K562 (cell line): ENCODE results near the gene CITED2. TPM values are rescaled to one million over a fixed set of nuclear protein-coding genes. Genes with fewer than 3 reads are reported as not detected.

Experiments
- ATAC-seq: fragments of 200-7000 bp; cut with Tn5 transposase; 3 replicates; pipeline ENCODE4 v1.9.1; 2020; ENCODE audit warnings: moderate library complexity
- BruUV-seq: library from RNA; stranded (reverse); fragments of 400-500 nt; replicated peaks from 2 replicates; lab custom pipeline; 2021; lab: Mats Ljungman, UMichigan
- CTCF ChIA-PET: fragments of 300-600 bp; formaldehyde crosslinking; extraction: SDS; loops from one replicate; lab custom pipeline; 2021; ENCODE audit warnings: low intra/inter-chr PET ratio; lab: Yijun Ruan, JAX
- POLR2A ChIA-PET: fragments of 300-600, 350-650 bp; sonication (Branson Sonifier 250); formaldehyde crosslinking; extraction: SDS; loops from one replicate; lab custom pipeline; 2021; ENCODE audit warnings: antibody characterized with exemption, inconsistent platforms; lab: Yijun Ruan, JAX
- DNase-seq, 4 experiments: peaks; one replicate each; pipeline versions ENCODE4 v3.0.0 to v3.0.0-alpha.2; 2011 to 2018; ENCODE audit warnings: low spot score in 3 of 4, mixed read lengths in 3 of 4; ENCODE audit errors: extremely low read depth in 1 of 4
- FAIRE-seq: peaks from 2 replicates; lab custom pipeline; 2011; peaks lifted over from hg19 to GRCh38; lab: Jason Lieb, UNC
- H2AFZ ChIP-seq: 2 replicates; pipeline ENCODE4 v1.6.0; 2011; ENCODE audit warnings: low read depth, low read length, control low read depth, inconsistent platforms
- H3K27ac ChIP-seq: fragments of 200-600 bp; 3 replicates; pipeline ENCODE4 v1.8.0; 2011; ENCODE audit warnings: low read depth, mild to moderate bottlenecking, control low read depth, inconsistent platforms, low read length, moderate library complexity, mixed read lengths; ENCODE audit errors: extremely low read depth
- H3K27me3 ChIP-seq, 2 experiments: fragments of 300-600 bp in 1 of 2; 2 replicates in 1 of 2; 3 replicates in 1 of 2; pipeline versions ENCODE4 v1.6.0 to v1.8.0; 2011; ENCODE audit warnings: inconsistent platforms in 2 of 2, low read length in 2 of 2, mild to moderate bottlenecking in 1 of 2, mixed read lengths in 1 of 2, moderate library complexity in 1 of 2; ENCODE audit not compliant: control insufficient read depth in 2 of 2, insufficient read depth in 2 of 2
- H3K36me3 ChIP-seq: fragments of 300-600 bp; 3 replicates; pipeline ENCODE4 v1.8.0; 2011; ENCODE audit warnings: mild to moderate bottlenecking, low read length, inconsistent platforms; ENCODE audit not compliant: control insufficient read depth, insufficient read depth
- H3K4me1 ChIP-seq, 2 experiments: fragments of 200-600 bp in 1 of 2; replicated peaks in 1 of 2; 2 replicates in 1 of 2; 3 replicates in 1 of 2; pipeline versions ENCODE4 v1.5.1 to v1.8.0; 2011; ENCODE audit warnings: inconsistent platforms in 2 of 2, low read length in 2 of 2, mild to moderate bottlenecking in 1 of 2, mixed read lengths in 1 of 2, moderate library complexity in 1 of 2; ENCODE audit not compliant: control insufficient read depth in 2 of 2, insufficient read depth in 2 of 2
- H3K4me2 ChIP-seq: 2 replicates; pipeline ENCODE4 v1.6.1; 2011; ENCODE audit warnings: low read length, control low read depth, inconsistent platforms, mixed read lengths; ENCODE audit not compliant: insufficient read depth
- H3K4me3 ChIP-seq: fragments of 200-600 bp; sonication (generic), shearing (Covaris generic); 2 replicates; pipeline ENCODE4 v1.5.1; 2016; ENCODE audit warnings: control low read depth, inconsistent platforms
- H3K79me2 ChIP-seq: fragments of 200-600 bp; 3 replicates; pipeline ENCODE4 v1.8.0; 2011; ENCODE audit warnings: low read length, inconsistent platforms; ENCODE audit not compliant: control insufficient read depth, insufficient read depth
- H3K9ac ChIP-seq, 2 experiments: 2 replicates each; pipeline versions ENCODE4 v1.6.0 to v1.6.1; 2011; ENCODE audit warnings: low read depth in 2 of 2, low read length in 2 of 2, control low read depth in 1 of 2, inconsistent platforms in 1 of 2, mild to moderate bottlenecking in 1 of 2, mixed read lengths in 1 of 2; ENCODE audit not compliant: insufficient read depth in 1 of 2
- H3K9me1 ChIP-seq: one replicate; pipeline ENCODE4 v1.6.0; 2011; ENCODE audit warnings: inconsistent platforms, mild to moderate bottlenecking, low read length, moderate library complexity; ENCODE audit not compliant: control insufficient read depth, insufficient read depth
- H3K9me3 ChIP-seq: replicated peaks from 2 replicates; pipeline ENCODE4 v1.5.1; 2011; ENCODE audit warnings: low read depth, low read length, inconsistent platforms; ENCODE audit not compliant: control insufficient read depth, insufficient read depth
- H4K20me1 ChIP-seq: replicated peaks from 2 replicates; pipeline ENCODE4 v1.6.1; 2011; ENCODE audit warnings: low read length, inconsistent platforms, mixed read lengths; ENCODE audit not compliant: control insufficient read depth, insufficient read depth
- FIP1L1 ChIP-seq: fragments of 200-400 bp; formaldehyde crosslinking; IDR thresholded peaks from 2 replicates; pipeline ENCODE4 v1.6.1; 2018; ENCODE audit warnings: mild to moderate bottlenecking, low read depth, low read length; ENCODE audit not compliant: poor library complexity, severe bottlenecking
- FOXJ2 ChIP-seq: fragments of 200-800 bp; sonication (Bioruptor generic); IDR thresholded peaks from 2 replicates; pipeline ENCODE4 v1.6.1; 2016; ENCODE audit warnings: missing genetic modification characterization, missing compliant biosample characterization
- GTF2E2 ChIP-seq: fragments of 200-800 bp; sonication (Bioruptor generic); IDR thresholded peaks from 2 replicates; pipeline ENCODE4 v1.6.1; 2016; ENCODE audit warnings: missing genetic modification characterization, missing compliant biosample characterization
- POLR2G ChIP-seq: fragments of 200-400 bp; formaldehyde crosslinking; IDR thresholded peaks from 2 replicates; pipeline ENCODE4 v1.6.1; 2017; ENCODE audit warnings: low read depth, mild to moderate bottlenecking, antibody characterized with exemption, low read length, moderate library complexity
- PYGO2 ChIP-seq: fragments of 450-650 bp; IDR thresholded peaks from 2 replicates; pipeline ENCODE4 v1.6.1; 2016; ENCODE audit warnings: mild to moderate bottlenecking, missing genetic modification characterization, moderate library complexity, missing compliant biosample characterization
- REST ChIP-seq, 2 experiments: fragments of 450-650 bp; formaldehyde crosslinking in 1 of 2; IDR thresholded peaks; 2 replicates each; pipeline versions ENCODE4 v1.4.0 to v1.6.1; 2014 to 2020; ENCODE audit warnings: mild to moderate bottlenecking in 2 of 2, borderline replicate concordance in 1 of 2, low read depth in 1 of 2
- ZFP30 ChIP-seq: fragments of 250-450 bp; sonication (Bioruptor Pico); IDR thresholded peaks from 2 replicates; pipeline ENCODE4 v1.8.0; 2022; ENCODE audit warnings: moderate library complexity, mild to moderate bottlenecking, inconsistent platforms, borderline replicate concordance
- WGBS: fragments of 100-300 bp; shearing (Covaris generic); methylation state at CpG from one replicate; pipeline ENCODE4 v1.1.6; 2016; ENCODE audit warnings: low coverage, mixed read lengths; ENCODE audit not compliant: insufficient coverage; ENCODE audit errors: missing lambda C conversion rate; 5-methylcytosine and 5-hydroxymethylcytosine counted together
- in situ Hi-C: fragments of 300-500 bp; cut with MboI; formaldehyde crosslinking; loops from 4 replicates; pipeline ENCODE4 v1.15.0; 2018; ENCODE audit warnings: inconsistent platforms, mixed read lengths
- intact Hi-C: fragments of 100-400 bp; cut with micrococcal nuclease; formaldehyde crosslinking; loops from 2 replicates; pipeline ENCODE4 v1.14.2; 2022
- polyA plus RNA-seq, 8 experiments: library from polyadenylated mRNA; depleted of rRNA in 4 of 8; stranded (reverse) in 5 of 8; unstranded in 3 of 8; fragments of >200 nt; fragmentation: Nextera tagmentation in 2 of 8; fragmentation: Illumina TruSeq in 1 of 8; extraction: Ambion mirVana in 2 of 8; extraction: Trizol in 1 of 8; gene quantifications; 2 replicates each; pipeline versions ENCODE4 v1.2.1 to v1.2.3, GENCODE V29; 2011 to 2014; ENCODE audit warnings: inconsistent platforms in 1 of 8, missing spikeins in 1 of 8
- total RNA-seq, 7 experiments: library from RNA; depleted of rRNA in 6 of 7; stranded (reverse); fragments of >200 nt in 6 of 7; fragmentation: Illumina TruSeq in 2 of 7; extraction: Trizol in 2 of 7; gene quantifications; 2 replicates each; pipeline versions ENCODE4 v1.2.1 to v1.2.3, GENCODE V29; 2011 to 2021; ENCODE audit warnings: low replicate concordance in 1 of 7

CITED2 gene
- total and polyA plus RNA-seq, 9 of the 15 experiments (the other 6 are each of a cell fraction or from before 2014, with no cell fraction given), result 0.21 to 86.1 (median 17.5) TPM

- Histone ChIP-seq H3K4me1 (peaks cover 0 to 3% of the 10 kb centered on the region in 2 experiments; a peak in 1 of 5 replicates), H3K27ac (no peak overlapping the region), H3K9me1 (no peaks in the 10 kb centered on the region), H4K20me1 (no peaks in the 10 kb centered on the region), H3K27me3 (no peaks in the 10 kb centered on the region), H3K9ac (no peak overlapping the region), H3K4me2 (no peak overlapping the region), H3K36me3 (no peaks in the 10 kb centered on the region), H2AFZ (peak overlapping the region; percentile 14), H3K79me2 (no peaks in the 10 kb centered on the region), H3K9me3 (no peaks in the 10 kb centered on the region), H3K4me3 (no peak overlapping the region)
- peak; percentile 56 for ATAC-seq
- 56% methylated on average over 4 of the region's 4 CpGs for WGBS
- in situ Hi-C loops, result no loop called here
- intact Hi-C loops, result no loop called here
- no peak for DNase-seq
- BruUV-seq, result no TSS peak
- ChIA-PET CTCF (no interaction called here), POLR2A (interaction anchor here (1.0 to 1.3 kb wide), 2 partner anchors 15 to 32 kb away, joined by 4 to 6 read pairs; partner anchors contain the start of gene CITED2)
- TF ChIP-seq POLR2G, result no peak
- no peak for TF ChIP-seq FIP1L1
- TF ChIP-seq PYGO2 (tag), result no peak
- peak; percentile 11; the same call in 1 of the 2 replicates for TF ChIP-seq REST (IDR thresholded peaks at IDR 0.05; ENCODE audit: borderline replicate concordance)
- TF ChIP-seq REST (CRISPR knock-in tag; IDR thresholded peaks at IDR 0.05; ENCODE audit: low read depth), result no peak
- TF ChIP-seq ZFP30 (CRISPR knock-in tag), result no peak
- TF ChIP-seq FOXJ2, result no peak
- TF ChIP-seq GTF2E2 (tag), result 0 out of 2 replicates have a peak, but pooled peaks have one; percentile 31
- peak; percentile 23 for FAIRE-seq
Measured at GRCh38 chr6:139406577-139407343, 32.3 kb upstream of the CITED2 start.
